ENCODE measurements around the gene ARHGAP4. TPM values are rescaled to one million over a fixed set of nuclear protein-coding genes. Genes with fewer than 3 reads are reported as not detected.

The ARHGAP4 gene
- total RNA-seq, 4 donors from 2014 or later: 23.6 to 211 (median 57.6) TPM

GRCh38 chrX:153972368-153973126 lies 46.5 kb upstream of the ARHGAP4 start, which contains the start of gene TMEM187:
Gene TMEM187, plus strand, starts transcription at chrX:153972754. Its CDS starts 9,309 bp downstream, at chrX:153982063.
- peak within 1 kb of the TSS; percentile 99 to 100 (median 99) for H3K27ac ChIP-seq
- peak within 1 kb of the TSS; percentile 70 to 85 (median 79) for H3K4me3 ChIP-seq
- DNase-seq: peak; percentile 84 to 94 (median 86)
- H3K36me3 ChIP-seq: no peaks in the 10 kb centered on the region
- H3K4me1 ChIP-seq: peaks cover 0 to 39% (median 9%) of the 10 kb centered on the region in 4 donors
- no peaks in the 10 kb centered on the region for H3K27me3 ChIP-seq
- TF ChIP-seq CTCF (IDR thresholded peaks at IDR 0.05) (no peak), POLR2A (IDR thresholded peaks at IDR 0.05) (peak; percentile 47 to 54)
- H3K9me3 ChIP-seq: no peaks in the 10 kb centered on the region

DNA sequence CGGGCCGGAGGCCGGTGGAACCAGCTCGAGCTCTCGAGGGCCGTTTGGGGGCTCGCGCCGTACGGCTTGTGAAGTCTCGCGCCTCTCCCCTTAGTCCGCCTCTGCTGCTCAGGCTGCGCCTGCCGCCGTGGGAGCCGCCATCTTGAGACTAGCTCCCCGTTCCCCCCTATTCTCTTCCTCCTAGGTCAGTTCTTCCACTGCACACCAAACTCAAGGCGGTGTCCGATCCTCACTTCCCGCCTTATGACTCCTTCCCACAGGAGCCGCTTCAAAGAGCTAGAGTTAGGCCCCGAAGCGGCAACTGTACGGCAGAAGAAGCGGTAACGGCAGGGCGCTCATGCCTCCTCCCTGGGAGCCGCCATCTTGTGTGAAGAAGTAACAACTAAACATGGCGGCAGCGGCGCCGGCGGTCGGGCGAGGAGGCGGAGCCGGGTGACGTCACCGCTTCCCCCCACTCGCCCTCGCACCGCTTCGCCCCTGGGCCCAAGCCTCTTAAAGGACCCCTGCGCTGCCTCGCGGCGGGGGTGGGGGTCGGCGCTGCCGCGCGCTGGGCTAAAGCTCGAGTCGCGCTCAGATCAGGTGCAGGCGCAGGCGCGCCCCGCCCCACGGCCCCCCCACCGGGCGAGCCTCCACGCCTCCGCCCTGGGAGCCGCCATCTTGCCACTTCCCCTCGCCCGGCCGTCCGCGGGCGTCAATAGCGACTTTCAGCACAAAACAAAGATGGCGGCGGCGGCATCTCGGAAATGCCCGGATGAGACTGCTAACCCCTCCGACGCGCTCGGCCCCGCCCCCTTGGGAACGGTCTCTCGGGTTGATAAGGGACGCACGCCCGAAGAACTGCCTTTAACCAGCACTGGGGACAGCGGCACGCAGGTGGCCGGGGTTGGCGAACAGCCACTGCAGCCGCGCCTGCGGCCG lies 45.6 kb upstream of the ARHGAP4 start, which contains the start of gene HCFC1:
TSS of gene HCFC1 (minus strand) at position 369 of the 918 bp plus-strand sequence. CDS start 978 bp downstream, outside the sequence.
- no peaks in the 10 kb centered on the region for H3K27me3 ChIP-seq
- peak; percentile 88 to 97 (median 95) for DNase-seq
- TF ChIP-seq CTCF (IDR thresholded peaks at IDR 0.05): no peak
- TF ChIP-seq POLR2A (IDR thresholded peaks at IDR 0.05): peak in 1 of 2 donors; percentile 15
- no peaks in the 10 kb centered on the region for H3K36me3 ChIP-seq
- no peaks in the 10 kb centered on the region for H3K9me3 ChIP-seq
- peak within 1 kb of the TSS; percentile 70 to 85 (median 79) for H3K4me3 ChIP-seq
- peak within 1 kb of the TSS; percentile 99 to 100 (median 99) for H3K27ac ChIP-seq
- H3K4me1 ChIP-seq: peaks cover 0 to 47% (median 9%) of the 10 kb centered on the region in 4 donors

DNA sequence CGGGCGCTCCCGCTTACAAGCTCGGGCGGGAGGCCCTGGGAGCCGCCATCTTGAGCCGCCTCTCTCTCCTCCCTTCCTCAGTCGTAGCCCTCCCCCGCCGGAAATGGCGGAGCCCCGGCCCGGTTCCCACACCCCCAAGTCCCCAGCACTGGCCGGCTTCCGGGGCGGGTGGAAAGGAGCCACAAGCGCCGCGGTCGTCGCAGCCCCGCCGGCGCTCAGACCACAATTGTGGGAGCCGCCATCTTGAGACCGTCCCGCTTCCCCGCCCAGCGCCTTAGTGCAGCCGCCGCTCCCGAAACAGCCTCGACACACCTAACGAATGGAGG lies 45.0 kb upstream of the ARHGAP4 start:
- DNase-seq: peak; percentile 86 to 96 (median 91)
- peaks cover 0 to 53% (median 12%) of the 10 kb centered on the region in 4 donors for H3K4me1 ChIP-seq

DNA sequence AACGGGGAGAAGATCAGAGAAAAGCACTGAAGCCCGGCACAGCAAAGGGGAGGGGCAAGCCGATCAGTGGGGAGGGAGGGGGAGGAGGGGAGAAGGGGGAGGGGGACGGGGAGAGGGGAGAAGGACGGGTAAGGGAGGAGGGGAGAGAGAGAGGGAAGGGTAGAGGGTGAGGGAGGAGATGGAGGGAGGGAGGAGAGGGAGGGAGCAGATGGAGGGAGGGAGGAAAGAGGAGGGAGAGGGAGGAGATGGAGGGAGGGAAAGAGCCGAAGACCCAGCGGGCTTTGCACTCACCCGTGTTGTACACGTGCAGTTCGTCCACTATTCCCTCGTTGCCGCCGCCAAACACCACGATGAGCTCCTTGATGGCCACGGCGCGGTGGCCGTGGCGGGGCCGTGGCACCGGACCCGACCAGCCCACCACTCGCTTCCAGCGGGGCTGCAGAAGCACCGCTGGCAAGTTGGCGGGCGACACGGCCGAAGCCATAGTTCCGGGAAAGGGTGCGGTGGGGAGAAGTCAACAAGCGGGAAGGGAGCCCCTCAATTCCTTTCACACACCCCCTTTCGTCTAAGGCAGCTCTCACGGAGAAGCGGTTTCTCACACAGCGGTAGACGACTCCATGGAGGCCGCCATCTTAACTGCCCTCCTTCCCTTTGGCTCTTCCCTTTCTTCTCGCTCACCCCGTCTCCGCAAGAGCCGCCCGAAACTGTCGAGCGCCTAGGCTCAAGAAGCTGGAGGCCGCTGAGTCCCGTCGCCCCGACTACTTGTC lies 44.5 kb upstream of the ARHGAP4 start:
- DNase-seq: no peak
- TF ChIP-seq CTCF (IDR thresholded peaks at IDR 0.05) (no peak), POLR2A (IDR thresholded peaks at IDR 0.05) (no peak)
- Histone ChIP-seq H3K27me3 (no peaks in the 10 kb centered on the region), H3K36me3 (no peaks in the 10 kb centered on the region), H3K9me3 (no peaks in the 10 kb centered on the region), H3K27ac (peak overlapping the region; percentile 99 to 100 (median 99)), H3K4me3 (peak overlapping the region; percentile 70 to 85 (median 79)), H3K4me1 (peaks cover 0 to 58% (median 15%) of the 10 kb centered on the region in 4 donors)

More for the DNA sequence above, 45.0 kb upstream of the ARHGAP4 start:
- Histone ChIP-seq H3K27ac (peak overlapping the region; percentile 99 to 100 (median 99)), H3K9me3 (no peaks in the 10 kb centered on the region), H3K4me3 (peak overlapping the region; percentile 70 to 85 (median 79)), H3K27me3 (no peaks in the 10 kb centered on the region), H3K36me3 (no peaks in the 10 kb centered on the region)
- no peak for TF ChIP-seq CTCF (IDR thresholded peaks at IDR 0.05)
- peak; percentile 27 to 71 for TF ChIP-seq POLR2A (IDR thresholded peaks at IDR 0.05)

Measured in Peyer's patch (tissue), 4 donors.